Activated CD4-positive, alpha-beta T cell treated with anti-CD3 and anti-CD28 coated beads for 1 hour (primary cell): Measurements from ENCODE around the gene ZNF431.
"Not testable (repeated sequence)": the region's sequence is repeated elsewhere in the genome, so short reads cannot be mapped to it uniquely, and the experiment has no call there.

ENCODE experiments used
- DNase-seq: peaks from one replicate; pipeline ENCODE4 v3.0.0-alpha.2; 2020

Gene ZNF431

GRCh38 chr19:21141787-21142464 lies at the start of gene ZNF431:
ZNF431 (plus strand) TSS chr19:21142040; CDS start chr19:21142184, 144 bp downstream.
- peak; percentile 81 for DNase-seq

- no peak for DNase-seq
Measured at GRCh38 chr19:21092109-21092508, 49.7 kb upstream of the ZNF431 start.

GRCh38 chr19:21094347-21095025 lies 47.4 kb upstream of the ZNF431 start:
- DNase-seq: no peak

GRCh38 chr19:21098291-21098690 lies 43.5 kb upstream of the ZNF431 start:
- no peak for DNase-seq

GRCh38 chr19:21101521-21102242 lies 40.2 kb upstream of the ZNF431 start:
- no peak for DNase-seq

- DNase-seq: no peak
Measured at GRCh38 chr19:21109116-21109515, 32.7 kb upstream of the ZNF431 start.

- no peak for DNase-seq
Measured at GRCh38 chr19:21110183-21110582, 31.7 kb upstream of the ZNF431 start.

- DNase-seq: no peak
Measured at GRCh38 chr19:21115430-21115829, 26.4 kb upstream of the ZNF431 start.

- no peak for DNase-seq
Measured at GRCh38 chr19:21117041-21117907, 24.6 kb upstream of the ZNF431 start.

- DNase-seq: no peak
Measured at GRCh38 chr19:21126078-21126477, 15.8 kb upstream of the ZNF431 start.

- no peak for DNase-seq
Measured at GRCh38 chr19:21127001-21127400, 14.8 kb upstream of the ZNF431 start.

GRCh38 chr19:21127898-21128297 lies 13.9 kb upstream of the ZNF431 start:
- DNase-seq: no peak

GRCh38 chr19:21128901-21129698 lies 12.7 kb upstream of the ZNF431 start:
- DNase-seq: no peak

- no peak for DNase-seq
Measured at GRCh38 chr19:21130097-21130775, 11.6 kb upstream of the ZNF431 start.

- DNase-seq: no peak
Measured at GRCh38 chr19:21133633-21134032, 8.2 kb upstream of the ZNF431 start.

GRCh38 chr19:21134934-21135366 lies 6.9 kb upstream of the ZNF431 start:
- DNase-seq: no peak

- no peak for DNase-seq
Measured at GRCh38 chr19:21135433-21135832, 6.4 kb upstream of the ZNF431 start.

GRCh38 chr19:21138130-21138529 lies 3.7 kb upstream of the ZNF431 start:
- DNase-seq: no peak

GRCh38 chr19:21141006-21141405 lies 834 bp upstream of the ZNF431 start:
- not testable (repeated sequence) for DNase-seq

- DNase-seq: no peak
Measured at GRCh38 chr19:21143428-21143827, 1.6 kb downstream of the ZNF431 start.

GRCh38 chr19:21143854-21144253 lies 2.0 kb downstream of the ZNF431 start:
- no peak for DNase-seq
